Adrenal gland (tissue), 12 donors: Measurements from ENCODE around the gene SYAP1. TPM values are rescaled to one million over a fixed set of nuclear protein-coding genes. Genes with fewer than 3 reads are reported as not detected.

Source experiments
- DNase-seq, 7 donors: peaks; one replicate each; pipeline ENCODE4 v3.0.0-alpha.2; 2019 to 2020
- H3K27ac ChIP-seq, 5 donors: fragments of 200-600 bp; sonication (generic) in 4 of 5; 1 replicate in 3 of 5; 2 replicates in 2 of 5; pipeline versions ENCODE4 v1.5.1 to v1.8.0; 2016 to 2020; ENCODE audit warnings: mild to moderate bottlenecking in 1 of 5
- H3K27me3 ChIP-seq: fragments of 200-600 bp; 2 replicates; pipeline ENCODE4 v1.8.0; 2021
- H3K36me3 ChIP-seq, 2 donors: fragments of 200-600 bp; replicated peaks in 1 of 2; 1 replicate in 1 of 2; 2 replicates in 1 of 2; pipeline versions ENCODE4 v1.5.1 to v1.8.0; 2018 to 2022
- H3K4me1 ChIP-seq, 2 donors: fragments of 200-600 bp; replicated peaks in 1 of 2; 1 replicate in 1 of 2; 2 replicates in 1 of 2; pipeline versions ENCODE4 v1.5.1 to v1.8.0; 2018 to 2021
- H3K4me3 ChIP-seq, 4 donors: fragments of 200-600 bp; sonication (generic) in 3 of 4; one replicate each; pipeline ENCODE4 v1.5.1; 2016 to 2018
- H3K9me3 ChIP-seq, 3 donors: fragments of 200-600 bp; sonication (generic) in 1 of 3; replicated peaks in 1 of 3; 1 replicate in 2 of 3; 2 replicates in 1 of 3; pipeline versions ENCODE4 v1.5.1 to v1.8.0; 2016 to 2021
- POLR2A ChIP-seq, 2 donors: fragments of 450-650 bp; IDR thresholded peaks; one replicate each; pipeline ENCODE4 v1.6.1; 2017; ENCODE audit warnings: antibody characterized with exemption in 2 of 2, mild to moderate bottlenecking in 2 of 2, moderate library complexity in 1 of 2
- WGBS, 4 donors: extraction: QIAGEN DNeasy Blood & Tissue Kit in 2 of 4; methylation state at CpG; one replicate each; pipeline versions ENCODE4 v1.1.5 to v1.1.7; 2013 to 2017; 5-methylcytosine and 5-hydroxymethylcytosine counted together
- intact Hi-C, 2 donors: fragments of 100-400 bp; cut with DNase I; formaldehyde crosslinking; loops; one replicate each; pipeline versions ENCODE4 v1.14.1 to v1.15.0; 2022 to 2023
- polyA plus RNA-seq, 3 donors: library from polyadenylated mRNA; stranded (reverse); fragments of 200-250 nt in 2 of 3; fragments of 350-450 nt in 1 of 3; fragmentation: Illumina TruSeq in 1 of 3; extraction: RNeasy Lipid Tissue Mini Kit (QIAGEN cat#74804) in 1 of 3; gene quantifications; one replicate each; pipeline ENCODE4 v1.2.3, GENCODE V29; 2013 to 2014
- total RNA-seq, 9 donors: library from RNA; depleted of rRNA in 4 of 9; stranded (reverse); fragments of >200 nt in 4 of 9; fragments of 120-200 nt in 1 of 9; fragmentation: NEBNext Ultra II Directional in 1 of 9; extraction: Animal tissue kit (Norgen Biotek cat#: 25700) in 1 of 9; gene quantifications; one replicate each; pipeline versions ENCODE4 v1.1.0 to v1.2.4, GENCODE V29; 2013 to 2023
- TF ChIP-seq, protein P1 (sequence below), 6 experiments: fragments of 450-650 bp in 4 of 6; fragments of 200-600 bp in 2 of 6; sonication (generic) in 1 of 6; IDR thresholded peaks; 1 replicate in 5 of 6; 2 replicates in 1 of 6; pipeline versions ENCODE4 v1.5.1 to v1.8.0; 2016 to 2021; ENCODE audit warnings: antibody characterized with exemption in 6 of 6, mild to moderate bottlenecking in 2 of 6, moderate library complexity in 1 of 6
- donor health status: healthy with polysubstance abuse.
- donor health status: Bipolar disorder and iron deficiency.
- donor health status: DM: yes; HTN: yes; CAD: no.
- donor health status: DM: no; HTN: no; CAD: no.
- donor health status: DM: no; HTN: no; CAD: no.
- donor health status: DM: yes; HTN: yes; CAD: no.

SYAP1 gene
- total and polyA plus RNA-seq, 12 donors, result 15.8 to 106 (median 43.6) TPM

DNA sequence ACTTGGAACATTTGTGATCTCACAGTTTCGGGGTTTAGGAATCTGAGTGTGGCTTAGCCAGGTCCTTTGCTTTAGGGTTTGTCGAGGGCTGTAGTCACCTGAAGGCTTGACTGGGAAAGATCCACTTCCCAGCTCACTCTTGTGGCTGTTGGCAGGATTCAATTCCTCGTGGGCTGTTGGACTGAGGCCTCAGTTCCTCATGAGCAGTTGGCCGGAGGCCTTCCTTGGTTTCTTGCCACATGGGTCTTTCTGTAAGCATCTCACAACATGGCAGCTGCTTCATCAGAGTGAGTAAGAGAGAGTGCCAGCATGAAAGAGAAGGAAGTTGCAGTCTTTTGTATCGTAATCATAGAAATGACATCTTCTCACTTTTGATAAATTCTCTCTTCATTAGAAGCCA is 77.9 kb downstream of the SYAP1 start:
- Histone ChIP-seq H3K4me1 (no peaks in the 10 kb centered on the region), H3K36me3 (peaks cover 0 to 33% of the 10 kb centered on the region in 2 donors), H3K27ac (no peak overlapping the region), H3K27me3 (no peaks in the 10 kb centered on the region), H3K4me3 (no peak overlapping the region), H3K9me3 (no peaks in the 10 kb centered on the region)
- intact Hi-C loops, result no loop called here
- DNase-seq, result peak in 2 of 7 donors; percentile 19 to 56
- 67 to 87% (median 81%) methylated on average over 5 of the region's 5 CpGs for WGBS, 4 donors
- TF ChIP-seq, protein P1, sequence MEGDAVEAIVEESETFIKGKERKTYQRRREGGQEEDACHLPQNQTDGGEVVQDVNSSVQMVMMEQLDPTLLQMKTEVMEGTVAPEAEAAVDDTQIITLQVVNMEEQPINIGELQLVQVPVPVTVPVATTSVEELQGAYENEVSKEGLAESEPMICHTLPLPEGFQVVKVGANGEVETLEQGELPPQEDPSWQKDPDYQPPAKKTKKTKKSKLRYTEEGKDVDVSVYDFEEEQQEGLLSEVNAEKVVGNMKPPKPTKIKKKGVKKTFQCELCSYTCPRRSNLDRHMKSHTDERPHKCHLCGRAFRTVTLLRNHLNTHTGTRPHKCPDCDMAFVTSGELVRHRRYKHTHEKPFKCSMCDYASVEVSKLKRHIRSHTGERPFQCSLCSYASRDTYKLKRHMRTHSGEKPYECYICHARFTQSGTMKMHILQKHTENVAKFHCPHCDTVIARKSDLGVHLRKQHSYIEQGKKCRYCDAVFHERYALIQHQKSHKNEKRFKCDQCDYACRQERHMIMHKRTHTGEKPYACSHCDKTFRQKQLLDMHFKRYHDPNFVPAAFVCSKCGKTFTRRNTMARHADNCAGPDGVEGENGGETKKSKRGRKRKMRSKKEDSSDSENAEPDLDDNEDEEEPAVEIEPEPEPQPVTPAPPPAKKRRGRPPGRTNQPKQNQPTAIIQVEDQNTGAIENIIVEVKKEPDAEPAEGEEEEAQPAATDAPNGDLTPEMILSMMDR (IDR thresholded peaks at IDR 0.05), result no peak
- no peak for TF ChIP-seq POLR2A (IDR thresholded peaks at IDR 0.05)

DNA sequence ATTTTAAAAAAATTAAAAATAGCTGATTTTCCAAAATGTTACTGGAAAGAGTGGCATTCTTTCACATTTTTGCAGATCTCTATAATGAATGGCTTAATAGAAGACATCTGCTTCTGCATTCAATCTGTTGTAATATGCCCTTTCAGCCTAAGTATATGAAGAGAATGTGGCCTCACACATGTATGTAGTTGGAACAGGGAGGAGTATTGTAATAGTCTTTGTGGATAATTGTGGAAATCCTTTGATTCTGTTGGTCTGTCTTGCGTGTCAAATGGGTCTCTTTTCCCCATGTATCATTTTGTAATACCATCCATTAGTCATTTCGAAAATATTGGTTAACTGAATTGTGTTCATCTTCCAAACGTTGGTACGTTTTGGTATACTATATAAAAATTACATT is 78.4 kb downstream of the SYAP1 start:
- WGBS, 4 donors, result 71 to 86% (median 76%) methylated on average over 4 of the region's 4 CpGs
- Histone ChIP-seq H3K9me3 (no peaks in the 10 kb centered on the region), H3K27ac (no peak overlapping the region), H3K27me3 (no peaks in the 10 kb centered on the region), H3K36me3 (peaks cover 0 to 32% of the 10 kb centered on the region in 2 donors), H3K4me3 (no peak overlapping the region), H3K4me1 (no peaks in the 10 kb centered on the region)
- no peak for DNase-seq
- TF ChIP-seq, protein P1 (IDR thresholded peaks at IDR 0.05), result no peak
- no peak for TF ChIP-seq POLR2A (IDR thresholded peaks at IDR 0.05)
- intact Hi-C loops, result no loop called here

DNA sequence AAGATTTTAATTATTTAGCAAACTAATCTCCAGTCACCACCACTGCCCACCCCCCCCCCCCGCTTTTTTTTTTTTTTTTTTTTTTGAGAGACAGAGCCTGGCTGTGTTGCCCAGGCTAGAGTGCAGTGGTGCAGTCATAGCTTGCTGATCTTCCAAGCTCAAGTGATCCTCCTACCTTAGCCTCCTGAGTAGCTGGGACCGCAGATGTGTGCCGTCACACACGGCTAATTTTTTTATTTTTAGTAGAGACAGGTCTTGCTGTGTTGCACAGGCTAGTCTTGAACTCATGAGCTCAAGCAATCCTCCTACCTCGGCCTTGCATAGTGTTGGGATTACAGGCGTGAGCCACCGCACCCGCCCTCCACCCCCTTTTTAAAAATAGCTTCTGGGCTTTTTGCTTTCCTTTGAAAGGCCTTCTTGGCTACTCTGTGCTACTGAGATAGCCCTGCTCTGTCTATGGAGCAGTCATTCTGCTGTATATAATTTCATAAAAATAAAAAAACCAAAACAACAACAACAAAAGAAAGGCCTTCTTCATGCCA is 85.6 kb downstream of the SYAP1 start:
- 56 to 85% (median 73%) methylated on average over 5 to 8 of the region's 8 CpGs for WGBS, 4 donors
- H3K4me3 ChIP-seq, result no peak overlapping the region
- DNase-seq, result no peak
- TF ChIP-seq POLR2A (IDR thresholded peaks at IDR 0.05), result no peak
- H3K27me3 ChIP-seq, result no peaks in the 10 kb centered on the region
- H3K27ac ChIP-seq, result no peak overlapping the region
- H3K36me3 ChIP-seq, result no peaks in the 10 kb centered on the region
- H3K9me3 ChIP-seq, result no peaks in the 10 kb centered on the region
- H3K4me1 ChIP-seq, result peaks cover 16% of the 10 kb centered on the region in 2 donors
- intact Hi-C loops, result no loop called here

- TF ChIP-seq, protein P1 (IDR thresholded peaks at IDR 0.05), result peak in 1 of 6 experiments; percentile 38
- no peak for TF ChIP-seq POLR2A (IDR thresholded peaks at IDR 0.05)
- no peak for DNase-seq
- intact Hi-C loops, result no loop called here
- H3K27ac ChIP-seq, result peak overlapping the region in 3 of 5 donors; percentile 30 to 53 (median 31)
- H3K36me3 ChIP-seq, result no peaks in the 10 kb centered on the region
- H3K9me3 ChIP-seq, result no peaks in the 10 kb centered on the region
- H3K4me3 ChIP-seq, result peak overlapping the region in 1 of 4 donors; percentile 35
- H3K4me1 ChIP-seq, result peaks cover 16% of the 10 kb centered on the region in 2 donors
- no peaks in the 10 kb centered on the region for H3K27me3 ChIP-seq
Observed at GRCh38 chrX:16807548-16807947, 88.1 kb downstream of the SYAP1 start.

DNA sequence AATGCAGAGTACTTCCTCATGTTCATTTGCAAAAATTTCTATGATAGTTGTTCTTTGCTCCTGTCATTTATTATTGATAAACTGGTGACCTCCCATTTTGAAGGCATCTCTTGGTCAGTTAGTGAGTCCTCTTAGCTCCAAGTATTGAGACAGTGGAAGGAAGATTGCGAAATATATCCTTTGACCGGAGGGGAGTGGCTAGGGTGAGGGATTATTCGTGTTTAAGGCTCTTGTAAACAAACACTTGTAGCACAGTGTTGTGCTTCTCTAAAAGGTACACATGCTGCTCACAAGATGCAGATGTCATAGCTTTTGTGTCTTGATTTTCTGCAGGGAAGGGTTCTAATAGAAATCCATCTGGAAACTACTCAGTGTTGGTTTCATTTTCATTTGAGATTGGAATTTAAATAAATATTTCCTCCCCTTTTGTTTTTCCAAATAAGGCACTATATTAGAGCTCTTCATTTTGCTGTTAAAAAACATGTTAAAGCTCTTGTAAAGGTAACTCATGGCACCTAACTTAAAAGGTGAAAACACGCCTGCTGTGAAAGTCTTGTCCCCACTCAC is 88.6 kb downstream of the SYAP1 start:
- Histone ChIP-seq H3K27ac (peak overlapping the region in 3 of 5 donors; percentile 30 to 53 (median 31)), H3K36me3 (no peaks in the 10 kb centered on the region), H3K4me1 (peaks cover 16% of the 10 kb centered on the region in 2 donors), H3K9me3 (no peaks in the 10 kb centered on the region), H3K27me3 (no peaks in the 10 kb centered on the region), H3K4me3 (peak overlapping the region in 1 of 4 donors; percentile 35)
- intact Hi-C loops, result no loop called here
- TF ChIP-seq, protein P1 (IDR thresholded peaks at IDR 0.05), result no peak
- no peak for TF ChIP-seq POLR2A (IDR thresholded peaks at IDR 0.05)
- peak in 1 of 7 donors; percentile 43 for DNase-seq
- WGBS, 4 donors, result 20 to 39% (median 31%) methylated on average over 4 of the region's 4 CpGs
